Parathyroid adenoma (tissue), 2 donors: ENCODE data around the gene BSDC1.

ENCODE experiments used
- H2AFZ ChIP-seq: fragments of 300-600 bp; sonication (generic); one replicate; pipeline ENCODE4 v1.7.0; 2017; ENCODE audit warnings: antibody characterized with exemption, mild to moderate bottlenecking
- H3K27ac ChIP-seq: fragments of 300-600 bp; sonication (generic); one replicate; pipeline ENCODE4 v1.7.0; 2017
- H3K27me3 ChIP-seq: fragments of 300-600 bp; sonication (generic); one replicate; pipeline ENCODE4 v1.7.0; 2017; ENCODE audit warnings: low read length; ENCODE audit not compliant: control insufficient read depth, insufficient read depth
- H3K36me3 ChIP-seq: fragments of 300-600 bp; sonication (generic); one replicate; pipeline ENCODE4 v1.7.0; 2017; ENCODE audit warnings: low read length; ENCODE audit not compliant: control insufficient read depth, insufficient read depth
- H3K4me1 ChIP-seq: fragments of 300-600 bp; sonication (generic); one replicate; pipeline ENCODE4 v1.7.0; 2017; ENCODE audit warnings: control low read depth
- H3K4me2 ChIP-seq: fragments of 300-600 bp; sonication (generic); one replicate; pipeline ENCODE4 v1.7.0; 2017; ENCODE audit warnings: low read length
- H3K4me3 ChIP-seq: fragments of 300-600 bp; sonication (generic); one replicate; pipeline ENCODE4 v1.7.0; 2017; ENCODE audit warnings: low read depth, low read length
- H3K79me2 ChIP-seq: fragments of 300-600 bp; sonication (generic); one replicate; pipeline ENCODE4 v1.7.0; 2017; ENCODE audit warnings: control low read depth
- H3K9ac ChIP-seq: fragments of 300-600 bp; sonication (generic); one replicate; pipeline ENCODE4 v1.7.0; 2017; ENCODE audit warnings: mild to moderate bottlenecking
- H3K9me3 ChIP-seq: fragments of 300-600 bp; sonication (generic); one replicate; pipeline ENCODE4 v1.7.0; 2017; ENCODE audit warnings: low read length; ENCODE audit not compliant: control insufficient read depth
- TF ChIP-seq, protein P1 (sequence below): fragments of 300-600 bp; sonication (generic); IDR thresholded peaks from one replicate; pipeline ENCODE4 v1.7.0; 2017; ENCODE audit warnings: antibody characterized with exemption, mild to moderate bottlenecking
- donor health status: primary hyperparathyroidism.

The BSDC1 gene

DNA sequence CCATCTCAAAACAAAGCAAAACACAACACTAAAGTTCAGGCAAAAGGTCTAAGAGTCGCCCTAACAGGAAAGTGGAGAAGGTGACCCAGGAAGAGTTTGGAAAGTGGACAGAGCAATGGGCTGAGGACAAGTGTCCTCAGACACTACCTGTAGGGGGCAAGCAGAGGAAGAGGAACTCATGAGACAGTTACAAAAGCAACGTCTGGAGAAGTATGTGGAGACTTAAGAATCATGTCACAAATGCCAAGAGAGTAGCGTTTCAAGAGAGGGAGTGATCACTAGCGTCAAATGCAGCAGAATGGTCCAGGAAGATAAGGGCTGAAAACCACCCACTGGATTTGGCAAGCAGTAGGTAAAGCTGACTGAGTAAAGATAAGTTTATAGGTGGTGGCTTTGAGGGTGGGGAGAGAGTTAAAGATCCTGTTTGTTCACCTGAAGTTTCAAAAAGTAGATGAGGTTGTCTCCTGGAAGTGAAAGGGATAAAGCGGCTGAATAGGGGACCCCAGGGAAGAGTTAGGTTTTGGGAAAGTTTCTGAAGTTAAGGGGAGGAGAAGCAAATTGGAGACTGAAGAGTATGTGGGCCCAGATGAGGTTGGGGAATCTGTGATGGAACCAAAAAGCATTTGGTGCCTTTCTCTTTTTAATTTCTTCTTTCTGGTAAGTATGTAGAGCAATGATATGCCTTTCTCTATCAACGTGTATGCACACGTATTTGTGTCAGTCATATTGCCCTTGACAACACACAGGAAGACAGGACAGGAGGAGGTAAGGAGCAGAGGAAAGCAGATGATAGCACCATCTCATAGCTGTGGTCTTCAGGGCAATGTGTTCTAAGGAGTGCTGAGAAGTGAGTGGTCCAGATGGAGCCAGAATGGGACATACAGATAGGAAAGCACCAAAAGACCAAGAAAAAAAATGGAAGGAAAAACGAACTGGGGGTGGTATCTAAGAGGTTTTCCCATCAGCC lies 3.1 kb downstream of the BSDC1 start:
- Histone ChIP-seq H3K27ac (no peak overlapping the region), H3K36me3 (no peaks in the 10 kb centered on the region), H3K9me3 (no peaks in the 10 kb centered on the region), H3K4me1 (peaks cover 2% of the 10 kb centered on the region), H3K79me2 (peaks cover 35% of the 10 kb centered on the region), H3K4me3 (no peak overlapping the region), H3K9ac (no peak overlapping the region), H3K27me3 (no peaks in the 10 kb centered on the region), H3K4me2 (no peak overlapping the region), H2AFZ (no peak overlapping the region)
- TF ChIP-seq, protein P1, sequence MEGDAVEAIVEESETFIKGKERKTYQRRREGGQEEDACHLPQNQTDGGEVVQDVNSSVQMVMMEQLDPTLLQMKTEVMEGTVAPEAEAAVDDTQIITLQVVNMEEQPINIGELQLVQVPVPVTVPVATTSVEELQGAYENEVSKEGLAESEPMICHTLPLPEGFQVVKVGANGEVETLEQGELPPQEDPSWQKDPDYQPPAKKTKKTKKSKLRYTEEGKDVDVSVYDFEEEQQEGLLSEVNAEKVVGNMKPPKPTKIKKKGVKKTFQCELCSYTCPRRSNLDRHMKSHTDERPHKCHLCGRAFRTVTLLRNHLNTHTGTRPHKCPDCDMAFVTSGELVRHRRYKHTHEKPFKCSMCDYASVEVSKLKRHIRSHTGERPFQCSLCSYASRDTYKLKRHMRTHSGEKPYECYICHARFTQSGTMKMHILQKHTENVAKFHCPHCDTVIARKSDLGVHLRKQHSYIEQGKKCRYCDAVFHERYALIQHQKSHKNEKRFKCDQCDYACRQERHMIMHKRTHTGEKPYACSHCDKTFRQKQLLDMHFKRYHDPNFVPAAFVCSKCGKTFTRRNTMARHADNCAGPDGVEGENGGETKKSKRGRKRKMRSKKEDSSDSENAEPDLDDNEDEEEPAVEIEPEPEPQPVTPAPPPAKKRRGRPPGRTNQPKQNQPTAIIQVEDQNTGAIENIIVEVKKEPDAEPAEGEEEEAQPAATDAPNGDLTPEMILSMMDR = no peak

DNA sequence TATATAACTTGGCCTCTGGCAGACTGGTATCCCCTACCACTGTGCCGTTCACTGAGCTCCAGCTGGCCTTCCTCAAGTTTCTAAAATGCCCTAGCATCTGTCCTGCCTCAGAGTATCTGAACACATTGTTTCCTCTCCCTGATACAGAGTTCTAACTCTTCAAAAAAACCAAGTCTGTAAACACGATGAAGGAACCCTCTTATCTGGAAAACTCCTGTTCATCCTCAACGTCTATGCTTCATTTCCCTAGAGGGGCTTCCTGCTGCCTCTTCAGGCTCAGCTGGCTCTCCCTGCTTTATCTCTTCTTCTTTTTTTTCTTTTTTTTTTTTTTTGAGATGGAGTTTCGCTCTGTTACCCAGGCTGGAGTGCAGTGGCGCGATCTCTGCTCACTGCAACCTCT lies 5.6 kb downstream of the BSDC1 start:
- Histone ChIP-seq H3K9ac (no peak overlapping the region), H3K27ac (no peak overlapping the region), H3K79me2 (peaks cover 35% of the 10 kb centered on the region), H3K4me1 (peaks cover 2% of the 10 kb centered on the region), H3K9me3 (no peaks in the 10 kb centered on the region), H2AFZ (no peak overlapping the region), H3K36me3 (no peaks in the 10 kb centered on the region), H3K4me3 (no peak overlapping the region), H3K4me2 (no peak overlapping the region), H3K27me3 (no peaks in the 10 kb centered on the region)
- TF ChIP-seq, protein P1 = no peak

DNA sequence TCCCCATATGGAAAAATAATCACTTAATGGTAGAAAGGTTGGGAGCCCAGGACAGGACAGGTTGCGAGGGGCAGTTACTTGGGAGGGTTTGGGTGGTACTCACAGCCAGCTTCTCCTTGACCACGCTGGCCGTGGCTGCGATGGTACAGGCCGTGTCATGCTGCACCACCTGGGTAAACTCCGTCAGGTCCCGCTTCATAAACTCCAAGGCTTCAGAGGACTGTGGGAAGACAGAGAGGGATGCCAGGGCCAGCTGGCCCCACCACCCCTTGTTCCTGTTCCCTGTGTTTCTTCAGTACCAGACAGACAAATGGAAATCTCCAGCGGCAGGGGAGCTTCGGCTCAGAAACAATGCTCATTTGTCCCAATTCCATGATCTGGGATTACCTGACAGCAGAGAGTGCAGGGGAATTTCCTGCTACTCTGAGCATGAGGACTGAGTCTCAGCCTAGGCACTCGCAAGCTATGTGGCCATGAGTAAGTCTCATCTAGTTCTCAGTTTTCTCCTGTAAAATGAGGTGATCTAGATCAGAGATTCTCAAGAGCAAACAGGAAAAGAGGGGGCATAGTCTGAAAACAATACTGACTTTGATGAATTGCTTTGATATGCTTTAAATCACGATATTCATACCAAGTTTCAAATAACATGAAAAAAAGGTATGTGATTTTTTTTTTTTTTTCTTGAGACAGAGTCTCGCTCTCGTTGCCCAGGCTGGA lies 7.4 kb downstream of the BSDC1 start:
- no peak overlapping the region for H3K9ac ChIP-seq
- no peaks in the 10 kb centered on the region for H3K9me3 ChIP-seq
- no peak overlapping the region for H3K27ac ChIP-seq
- H3K27me3 ChIP-seq = no peaks in the 10 kb centered on the region
- H2AFZ ChIP-seq = no peak overlapping the region
- H3K4me2 ChIP-seq = no peak overlapping the region
- H3K4me3 ChIP-seq = no peak overlapping the region
- peaks cover 25% of the 10 kb centered on the region for H3K79me2 ChIP-seq
- TF ChIP-seq, protein P1 = no peak
- no peaks in the 10 kb centered on the region for H3K4me1 ChIP-seq
- no peaks in the 10 kb centered on the region for H3K36me3 ChIP-seq

DNA sequence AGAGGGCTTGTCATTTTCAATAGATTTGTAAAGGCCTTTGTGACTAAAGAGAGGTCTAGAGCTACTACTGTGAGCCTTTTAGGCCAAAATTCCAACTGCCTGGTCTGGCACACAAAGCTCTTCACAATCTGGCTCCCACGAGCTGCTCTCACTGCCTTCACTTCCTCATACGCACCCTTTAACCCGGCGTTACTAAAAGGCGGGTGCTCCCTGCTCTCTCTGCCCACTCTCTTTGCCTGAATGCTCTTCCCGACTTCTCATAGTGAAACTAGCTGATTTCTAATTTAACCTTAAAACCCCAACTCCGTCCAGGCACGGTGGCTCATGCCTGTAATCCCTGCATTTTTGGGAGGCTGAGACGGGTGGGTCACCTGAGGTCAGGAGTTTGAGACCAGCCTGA lies 14.2 kb downstream of the BSDC1 start:
- Histone ChIP-seq H3K4me3 (no peak overlapping the region), H3K27ac (no peak overlapping the region), H3K4me2 (no peak overlapping the region), H3K4me1 (no peaks in the 10 kb centered on the region), H3K27me3 (no peaks in the 10 kb centered on the region), H3K9me3 (no peaks in the 10 kb centered on the region), H3K9ac (no peak overlapping the region), H2AFZ (no peak overlapping the region), H3K36me3 (no peaks in the 10 kb centered on the region), H3K79me2 (no peaks in the 10 kb centered on the region)
- TF ChIP-seq, protein P1 = no peak
